GM12892 (cell line): ENCODE results near the gene STXBP4.

ENCODE experiments used
- POLR2A ChIP-seq: IDR thresholded peaks from 2 replicates; pipeline ENCODE4 v1.6.1; 2011; ENCODE audit warnings: low read depth, low read length, control low read depth
- POLR2AphosphoS5 ChIP-seq: IDR thresholded peaks from 2 replicates; pipeline ENCODE4 v1.6.1; 2011; ENCODE audit warnings: low read depth, low read length, control low read depth
- TAF1 ChIP-seq: IDR thresholded peaks from 2 replicates; pipeline ENCODE4 v1.6.1; 2011; ENCODE audit warnings: low read depth, mild to moderate bottlenecking, control low read depth, low read length, borderline replicate concordance

GRCh38 chr17:55177159-55177854, 208.7 kb downstream of the STXBP4 start:
- TF ChIP-seq POLR2AphosphoS5 (no peak), POLR2A (no peak), TAF1 (no peak)
